ENCODE measurements around the gene MPST.

Gene MPST

GRCh38 chr22:37057226-37057625 lies 37.7 kb downstream of the MPST start:
- H2AFZ ChIP-seq (ENCODE audit: low read depth, low read length, severe bottlenecking), result no peak overlapping the region
- no peaks in the 10 kb centered on the region for H4K20me1 ChIP-seq (ENCODE audit: low read depth, low read length)
- no peaks in the 10 kb centered on the region for H3K27me3 ChIP-seq (ENCODE audit: low read length)
- TF ChIP-seq EZH2phosphoT487 (conservative IDR thresholded peaks at IDR 0.05; ENCODE audit: low read length) (no peak), CTCF (IDR thresholded peaks at IDR 0.05; ENCODE audit: insufficient read depth, low read length, poor library complexity, severe bottlenecking) (no peak)
- no peaks in the 10 kb centered on the region for H3K79me2 ChIP-seq (ENCODE audit: insufficient read depth, low read length)
- H3K4me3 ChIP-seq (ENCODE audit: insufficient read depth, low read length, poor library complexity, severe bottlenecking), result no peak overlapping the region
- no peaks in the 10 kb centered on the region for H3F3A ChIP-seq (ENCODE audit: insufficient read depth)
- H3K4me2 ChIP-seq (ENCODE audit: low read depth, low read length, poor library complexity, severe bottlenecking), result no peak overlapping the region
- H3K9me3 ChIP-seq (ENCODE audit: insufficient read depth, low read length), result no peaks in the 10 kb centered on the region
- H3K36me3 ChIP-seq (ENCODE audit: low read length), result no peaks in the 10 kb centered on the region
- H3K9ac ChIP-seq (ENCODE audit: low read length), result no peak overlapping the region
- no peaks in the 10 kb centered on the region for H3K9me2 ChIP-seq (replicated peaks; ENCODE audit: insufficient read depth, low read length)
- H3K27ac ChIP-seq (ENCODE audit: low read depth, low read length), result no peak overlapping the region

- no peaks in the 10 kb centered on the region for H3K79me2 ChIP-seq (ENCODE audit: insufficient read depth, low read length)
- H3K4me2 ChIP-seq (ENCODE audit: low read depth, low read length, poor library complexity, severe bottlenecking), result no peak overlapping the region
- no peaks in the 10 kb centered on the region for H4K20me1 ChIP-seq (ENCODE audit: low read depth, low read length)
- H3K36me3 ChIP-seq (ENCODE audit: low read length), result no peaks in the 10 kb centered on the region
- H3K9me3 ChIP-seq (ENCODE audit: insufficient read depth, low read length), result no peaks in the 10 kb centered on the region
- H3F3A ChIP-seq (ENCODE audit: insufficient read depth), result no peaks in the 10 kb centered on the region
- H2AFZ ChIP-seq (ENCODE audit: low read depth, low read length, severe bottlenecking), result no peak overlapping the region
- H3K27ac ChIP-seq (ENCODE audit: low read depth, low read length), result no peak overlapping the region
- H3K9me2 ChIP-seq (replicated peaks; ENCODE audit: insufficient read depth, low read length), result no peaks in the 10 kb centered on the region
- H3K27me3 ChIP-seq (ENCODE audit: low read length), result no peaks in the 10 kb centered on the region
- no peak overlapping the region for H3K4me3 ChIP-seq (ENCODE audit: insufficient read depth, low read length, poor library complexity, severe bottlenecking)
- no peak overlapping the region for H3K9ac ChIP-seq (ENCODE audit: low read length)
- TF ChIP-seq EZH2phosphoT487 (conservative IDR thresholded peaks at IDR 0.05; ENCODE audit: low read length) (no peak), CTCF (IDR thresholded peaks at IDR 0.05; ENCODE audit: insufficient read depth, low read length, poor library complexity, severe bottlenecking) (no peak)
These were observed 38.4 kb downstream of the MPST start for GRCh38 chr22:37057796-37058510.

DNA sequence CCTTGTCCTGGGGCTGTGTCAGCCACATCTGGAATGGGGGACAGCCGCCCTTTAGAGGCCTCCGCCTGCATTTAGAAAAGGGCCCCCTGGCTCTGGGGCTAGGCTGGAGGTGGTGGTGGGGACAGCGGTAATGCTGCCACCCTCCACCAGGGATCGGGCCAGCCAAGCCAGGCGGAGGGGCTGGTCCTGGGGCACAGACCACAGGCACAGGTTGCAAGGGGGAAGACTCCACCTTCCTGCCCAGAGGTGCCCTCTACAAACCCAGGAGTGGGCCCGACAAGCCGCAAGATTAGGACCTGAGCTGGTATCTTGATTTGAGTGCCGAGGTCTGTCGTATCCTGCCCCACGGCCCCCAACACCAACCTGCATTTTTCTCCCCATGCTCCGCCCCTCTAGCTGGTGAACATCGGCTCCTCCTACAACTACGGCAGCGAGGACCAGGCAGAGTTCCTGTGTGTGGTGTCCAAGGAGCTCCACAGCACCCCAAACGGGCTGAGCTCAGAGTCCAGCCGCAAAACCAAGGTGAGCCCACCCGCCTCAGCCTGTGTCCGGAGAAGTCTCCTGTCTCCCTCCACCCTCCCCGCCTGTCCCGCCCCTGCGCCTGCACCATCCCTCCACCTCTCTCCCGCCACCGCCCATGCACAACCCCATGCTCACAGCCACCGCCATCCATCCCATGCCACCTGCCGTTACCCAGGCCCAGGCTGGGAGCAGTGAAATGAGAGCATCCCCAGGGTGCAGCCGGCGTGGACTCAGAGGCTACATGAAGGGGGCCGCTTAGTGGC lies 39.6 kb downstream of the MPST start:
- H2AFZ ChIP-seq (ENCODE audit: low read depth, low read length, severe bottlenecking), result no peak overlapping the region
- no peaks in the 10 kb centered on the region for H3K36me3 ChIP-seq (ENCODE audit: low read length)
- H3F3A ChIP-seq (ENCODE audit: insufficient read depth), result no peaks in the 10 kb centered on the region
- no peak overlapping the region for H3K4me3 ChIP-seq (ENCODE audit: insufficient read depth, low read length, poor library complexity, severe bottlenecking)
- H3K79me2 ChIP-seq (ENCODE audit: insufficient read depth, low read length), result no peaks in the 10 kb centered on the region
- TF ChIP-seq CTCF (IDR thresholded peaks at IDR 0.05; ENCODE audit: insufficient read depth, low read length, poor library complexity, severe bottlenecking) (no peak), EZH2phosphoT487 (conservative IDR thresholded peaks at IDR 0.05; ENCODE audit: low read length) (no peak)
- no peaks in the 10 kb centered on the region for H4K20me1 ChIP-seq (ENCODE audit: low read depth, low read length)
- H3K9ac ChIP-seq (ENCODE audit: low read length), result no peak overlapping the region
- H3K9me3 ChIP-seq (ENCODE audit: insufficient read depth, low read length), result no peaks in the 10 kb centered on the region
- H3K27me3 ChIP-seq (ENCODE audit: low read length), result no peaks in the 10 kb centered on the region
- H3K27ac ChIP-seq (ENCODE audit: low read depth, low read length), result no peak overlapping the region
- H3K4me2 ChIP-seq (ENCODE audit: low read depth, low read length, poor library complexity, severe bottlenecking), result no peak overlapping the region
- no peaks in the 10 kb centered on the region for H3K9me2 ChIP-seq (replicated peaks; ENCODE audit: insufficient read depth, low read length)

All from SU-DHL-6 (cell line).